ENCODE results near the gene FKBP2. TPM values are rescaled to one million over a fixed set of nuclear protein-coding genes. Genes with fewer than 3 reads are reported as not detected.

The FKBP2 gene
- total and polyA plus RNA-seq, 2 of the 13 experiments (the other 11 are each of a cell fraction or from before 2014, with no cell fraction given): 30.1 to 53.3 TPM

DNA sequence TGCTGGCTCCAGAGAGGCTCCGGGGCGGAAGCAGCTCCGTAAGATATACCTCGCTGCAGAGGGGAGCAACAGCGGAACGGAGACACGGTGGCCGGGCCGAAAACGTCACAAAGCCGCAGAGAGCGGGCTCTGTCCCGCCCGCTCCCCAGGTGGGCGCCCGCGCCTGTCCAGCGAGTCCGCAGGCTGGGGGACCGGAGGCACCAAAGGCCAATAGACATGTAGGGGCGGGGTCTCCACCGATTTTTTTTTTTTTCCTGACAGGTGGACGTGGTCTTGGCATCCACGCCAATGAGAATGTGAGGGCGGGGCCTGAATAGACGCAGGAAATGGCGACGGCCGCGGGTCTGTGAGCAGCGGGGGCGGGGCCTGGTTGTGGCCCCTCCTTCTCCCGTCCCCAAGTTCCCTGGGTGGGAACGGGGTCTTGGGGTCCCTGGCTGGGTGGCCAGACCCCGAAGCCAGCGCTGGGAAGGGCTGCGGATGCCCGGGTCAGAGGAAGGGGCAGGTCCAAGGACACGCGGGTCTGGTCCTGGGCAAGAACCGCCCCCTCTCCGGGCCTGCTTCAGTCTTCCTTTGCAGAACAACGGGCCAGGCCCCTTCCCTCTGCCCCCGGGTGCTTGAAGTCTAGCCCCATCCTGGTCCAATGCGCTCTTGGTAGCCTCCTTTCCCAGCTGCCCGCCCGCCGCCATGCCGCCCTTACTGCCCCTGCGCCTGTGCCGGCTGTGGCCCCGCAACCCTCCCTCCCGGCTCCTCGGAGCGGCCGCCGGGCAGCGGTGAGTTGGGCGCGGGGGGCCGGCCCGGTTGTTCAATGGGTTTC is 10.5 kb upstream of the FKBP2 start, which contains the start of gene DNAJC4 (continued):
- TF ChIP-seq, protein P1, sequence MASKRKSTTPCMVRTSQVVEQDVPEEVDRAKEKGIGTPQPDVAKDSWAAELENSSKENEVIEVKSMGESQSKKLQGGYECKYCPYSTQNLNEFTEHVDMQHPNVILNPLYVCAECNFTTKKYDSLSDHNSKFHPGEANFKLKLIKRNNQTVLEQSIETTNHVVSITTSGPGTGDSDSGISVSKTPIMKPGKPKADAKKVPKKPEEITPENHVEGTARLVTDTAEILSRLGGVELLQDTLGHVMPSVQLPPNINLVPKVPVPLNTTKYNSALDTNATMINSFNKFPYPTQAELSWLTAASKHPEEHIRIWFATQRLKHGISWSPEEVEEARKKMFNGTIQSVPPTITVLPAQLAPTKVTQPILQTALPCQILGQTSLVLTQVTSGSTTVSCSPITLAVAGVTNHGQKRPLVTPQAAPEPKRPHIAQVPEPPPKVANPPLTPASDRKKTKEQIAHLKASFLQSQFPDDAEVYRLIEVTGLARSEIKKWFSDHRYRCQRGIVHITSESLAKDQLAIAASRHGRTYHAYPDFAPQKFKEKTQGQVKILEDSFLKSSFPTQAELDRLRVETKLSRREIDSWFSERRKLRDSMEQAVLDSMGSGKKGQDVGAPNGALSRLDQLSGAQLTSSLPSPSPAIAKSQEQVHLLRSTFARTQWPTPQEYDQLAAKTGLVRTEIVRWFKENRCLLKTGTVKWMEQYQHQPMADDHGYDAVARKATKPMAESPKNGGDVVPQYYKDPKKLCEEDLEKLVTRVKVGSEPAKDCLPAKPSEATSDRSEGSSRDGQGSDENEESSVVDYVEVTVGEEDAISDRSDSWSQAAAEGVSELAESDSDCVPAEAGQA (IDR thresholded peaks at IDR 0.05; ENCODE audit: low read depth): 0 out of 2 replicates have a peak, but pooled peaks have one; percentile 15
- TF ChIP-seq, protein P1 (CRISPR knock-in tag; IDR thresholded peaks at IDR 0.05; ENCODE audit: borderline replicate concordance): no peak
- TF ChIP-seq ZNF792 (CRISPR knock-in tag; IDR thresholded peaks at IDR 0.05) (0 out of 2 replicates have a peak, but pooled peaks have one; percentile 9), ZBTB7A (CRISPR knock-in tag; IDR thresholded peaks at IDR 0.05) (peak; percentile 93), MXI1 (IDR thresholded peaks at IDR 0.05; ENCODE audit: borderline replicate concordance, low read depth, low read length) (peak; percentile 84; the same call in 1 of the 3 replicates), ZBTB4 (CRISPR knock-in tag; IDR thresholded peaks at IDR 0.05; ENCODE audit: borderline replicate concordance) (0 out of 2 replicates have a peak, but pooled peaks have one; percentile 47), RARA (CRISPR knock-in tag; IDR thresholded peaks at IDR 0.05) (0 out of 2 replicates have a peak, but pooled peaks have one; percentile 2), SRSF4 (IDR thresholded peaks at IDR 0.05; ENCODE audit: low read depth, low read length, poor library complexity, severe bottlenecking) (no peak), SIN3A (IDR thresholded peaks at IDR 0.05; ENCODE audit: borderline replicate concordance, low read depth, low read length) (peak; percentile 74; the same call in 1 of the 2 replicates), SNAI1 (CRISPR knock-in tag; IDR thresholded peaks at IDR 0.05; ENCODE audit: borderline replicate concordance) (0 out of 2 replicates have a peak, but pooled peaks have one; percentile 58)
- TF ChIP-seq, protein P2, sequence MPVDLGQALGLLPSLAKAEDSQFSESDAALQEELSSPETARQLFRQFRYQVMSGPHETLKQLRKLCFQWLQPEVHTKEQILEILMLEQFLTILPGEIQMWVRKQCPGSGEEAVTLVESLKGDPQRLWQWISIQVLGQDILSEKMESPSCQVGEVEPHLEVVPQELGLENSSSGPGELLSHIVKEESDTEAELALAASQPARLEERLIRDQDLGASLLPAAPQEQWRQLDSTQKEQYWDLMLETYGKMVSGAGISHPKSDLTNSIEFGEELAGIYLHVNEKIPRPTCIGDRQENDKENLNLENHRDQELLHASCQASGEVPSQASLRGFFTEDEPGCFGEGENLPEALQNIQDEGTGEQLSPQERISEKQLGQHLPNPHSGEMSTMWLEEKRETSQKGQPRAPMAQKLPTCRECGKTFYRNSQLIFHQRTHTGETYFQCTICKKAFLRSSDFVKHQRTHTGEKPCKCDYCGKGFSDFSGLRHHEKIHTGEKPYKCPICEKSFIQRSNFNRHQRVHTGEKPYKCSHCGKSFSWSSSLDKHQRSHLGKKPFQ (CRISPR knock-in tag; IDR thresholded peaks at IDR 0.05; ENCODE audit: insufficient replicate concordance): peak; percentile 74
- TF ChIP-seq, protein P3, sequence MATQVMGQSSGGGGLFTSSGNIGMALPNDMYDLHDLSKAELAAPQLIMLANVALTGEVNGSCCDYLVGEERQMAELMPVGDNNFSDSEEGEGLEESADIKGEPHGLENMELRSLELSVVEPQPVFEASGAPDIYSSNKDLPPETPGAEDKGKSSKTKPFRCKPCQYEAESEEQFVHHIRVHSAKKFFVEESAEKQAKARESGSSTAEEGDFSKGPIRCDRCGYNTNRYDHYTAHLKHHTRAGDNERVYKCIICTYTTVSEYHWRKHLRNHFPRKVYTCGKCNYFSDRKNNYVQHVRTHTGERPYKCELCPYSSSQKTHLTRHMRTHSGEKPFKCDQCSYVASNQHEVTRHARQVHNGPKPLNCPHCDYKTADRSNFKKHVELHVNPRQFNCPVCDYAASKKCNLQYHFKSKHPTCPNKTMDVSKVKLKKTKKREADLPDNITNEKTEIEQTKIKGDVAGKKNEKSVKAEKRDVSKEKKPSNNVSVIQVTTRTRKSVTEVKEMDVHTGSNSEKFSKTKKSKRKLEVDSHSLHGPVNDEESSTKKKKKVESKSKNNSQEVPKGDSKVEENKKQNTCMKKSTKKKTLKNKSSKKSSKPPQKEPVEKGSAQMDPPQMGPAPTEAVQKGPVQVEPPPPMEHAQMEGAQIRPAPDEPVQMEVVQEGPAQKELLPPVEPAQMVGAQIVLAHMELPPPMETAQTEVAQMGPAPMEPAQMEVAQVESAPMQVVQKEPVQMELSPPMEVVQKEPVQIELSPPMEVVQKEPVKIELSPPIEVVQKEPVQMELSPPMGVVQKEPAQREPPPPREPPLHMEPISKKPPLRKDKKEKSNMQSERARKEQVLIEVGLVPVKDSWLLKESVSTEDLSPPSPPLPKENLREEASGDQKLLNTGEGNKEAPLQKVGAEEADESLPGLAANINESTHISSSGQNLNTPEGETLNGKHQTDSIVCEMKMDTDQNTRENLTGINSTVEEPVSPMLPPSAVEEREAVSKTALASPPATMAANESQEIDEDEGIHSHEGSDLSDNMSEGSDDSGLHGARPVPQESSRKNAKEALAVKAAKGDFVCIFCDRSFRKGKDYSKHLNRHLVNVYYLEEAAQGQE (IDR thresholded peaks at IDR 0.05; ENCODE audit: borderline replicate concordance in 1 of 2, low read depth in 1 of 2, low read length in 2 of 2): no peak

Data from HepG2 (cell line).